ENCODE results near the gene FNIP2.

DNA sequence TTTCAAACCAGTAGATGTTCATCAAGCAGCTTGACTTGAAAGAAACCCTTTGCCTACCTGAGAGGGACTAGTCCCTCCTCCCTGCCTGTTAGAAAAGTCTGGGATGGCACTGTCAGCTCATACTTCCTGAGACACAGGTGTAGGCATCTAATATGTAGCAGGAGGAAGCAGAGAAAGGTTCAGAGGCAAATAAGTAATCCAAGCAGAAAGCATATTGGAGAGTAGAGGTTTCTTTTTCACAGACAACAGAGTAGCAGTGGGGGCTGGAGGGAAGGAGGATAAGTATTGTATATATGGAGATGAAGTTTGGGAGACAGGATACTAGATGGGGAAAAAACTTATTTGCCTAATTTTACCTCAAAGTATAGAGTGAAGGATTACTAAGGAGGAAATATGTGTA is 81.5 kb downstream of the FNIP2 start:
- TF ChIP-seq, protein P1, sequence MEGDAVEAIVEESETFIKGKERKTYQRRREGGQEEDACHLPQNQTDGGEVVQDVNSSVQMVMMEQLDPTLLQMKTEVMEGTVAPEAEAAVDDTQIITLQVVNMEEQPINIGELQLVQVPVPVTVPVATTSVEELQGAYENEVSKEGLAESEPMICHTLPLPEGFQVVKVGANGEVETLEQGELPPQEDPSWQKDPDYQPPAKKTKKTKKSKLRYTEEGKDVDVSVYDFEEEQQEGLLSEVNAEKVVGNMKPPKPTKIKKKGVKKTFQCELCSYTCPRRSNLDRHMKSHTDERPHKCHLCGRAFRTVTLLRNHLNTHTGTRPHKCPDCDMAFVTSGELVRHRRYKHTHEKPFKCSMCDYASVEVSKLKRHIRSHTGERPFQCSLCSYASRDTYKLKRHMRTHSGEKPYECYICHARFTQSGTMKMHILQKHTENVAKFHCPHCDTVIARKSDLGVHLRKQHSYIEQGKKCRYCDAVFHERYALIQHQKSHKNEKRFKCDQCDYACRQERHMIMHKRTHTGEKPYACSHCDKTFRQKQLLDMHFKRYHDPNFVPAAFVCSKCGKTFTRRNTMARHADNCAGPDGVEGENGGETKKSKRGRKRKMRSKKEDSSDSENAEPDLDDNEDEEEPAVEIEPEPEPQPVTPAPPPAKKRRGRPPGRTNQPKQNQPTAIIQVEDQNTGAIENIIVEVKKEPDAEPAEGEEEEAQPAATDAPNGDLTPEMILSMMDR (IDR thresholded peaks at IDR 0.05; ENCODE audit: low read depth, low read length, missing input control): no peak
- TF ChIP-seq TAF1 (conservative IDR thresholded peaks at IDR 0.05) (no peak), JUND (IDR thresholded peaks at IDR 0.05) (no peak), EGR1 (IDR thresholded peaks at IDR 0.05; ENCODE audit: low read depth in 2 of 2) (no peak), NR2F2 (IDR thresholded peaks at IDR 0.05) (no peak), HNF4A (conservative IDR thresholded peaks at IDR 0.05) (no peak), YY1 (IDR thresholded peaks at IDR 0.05) (no peak), HNF4G (IDR thresholded peaks at IDR 0.05) (no peak), FOXA1 (IDR thresholded peaks at IDR 0.05) (no peak), SP1 (IDR thresholded peaks at IDR 0.05) (no peak)
- TF ChIP-seq, protein P2, sequence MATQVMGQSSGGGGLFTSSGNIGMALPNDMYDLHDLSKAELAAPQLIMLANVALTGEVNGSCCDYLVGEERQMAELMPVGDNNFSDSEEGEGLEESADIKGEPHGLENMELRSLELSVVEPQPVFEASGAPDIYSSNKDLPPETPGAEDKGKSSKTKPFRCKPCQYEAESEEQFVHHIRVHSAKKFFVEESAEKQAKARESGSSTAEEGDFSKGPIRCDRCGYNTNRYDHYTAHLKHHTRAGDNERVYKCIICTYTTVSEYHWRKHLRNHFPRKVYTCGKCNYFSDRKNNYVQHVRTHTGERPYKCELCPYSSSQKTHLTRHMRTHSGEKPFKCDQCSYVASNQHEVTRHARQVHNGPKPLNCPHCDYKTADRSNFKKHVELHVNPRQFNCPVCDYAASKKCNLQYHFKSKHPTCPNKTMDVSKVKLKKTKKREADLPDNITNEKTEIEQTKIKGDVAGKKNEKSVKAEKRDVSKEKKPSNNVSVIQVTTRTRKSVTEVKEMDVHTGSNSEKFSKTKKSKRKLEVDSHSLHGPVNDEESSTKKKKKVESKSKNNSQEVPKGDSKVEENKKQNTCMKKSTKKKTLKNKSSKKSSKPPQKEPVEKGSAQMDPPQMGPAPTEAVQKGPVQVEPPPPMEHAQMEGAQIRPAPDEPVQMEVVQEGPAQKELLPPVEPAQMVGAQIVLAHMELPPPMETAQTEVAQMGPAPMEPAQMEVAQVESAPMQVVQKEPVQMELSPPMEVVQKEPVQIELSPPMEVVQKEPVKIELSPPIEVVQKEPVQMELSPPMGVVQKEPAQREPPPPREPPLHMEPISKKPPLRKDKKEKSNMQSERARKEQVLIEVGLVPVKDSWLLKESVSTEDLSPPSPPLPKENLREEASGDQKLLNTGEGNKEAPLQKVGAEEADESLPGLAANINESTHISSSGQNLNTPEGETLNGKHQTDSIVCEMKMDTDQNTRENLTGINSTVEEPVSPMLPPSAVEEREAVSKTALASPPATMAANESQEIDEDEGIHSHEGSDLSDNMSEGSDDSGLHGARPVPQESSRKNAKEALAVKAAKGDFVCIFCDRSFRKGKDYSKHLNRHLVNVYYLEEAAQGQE (IDR thresholded peaks at IDR 0.05): no peak
- TF ChIP-seq, protein P3, sequence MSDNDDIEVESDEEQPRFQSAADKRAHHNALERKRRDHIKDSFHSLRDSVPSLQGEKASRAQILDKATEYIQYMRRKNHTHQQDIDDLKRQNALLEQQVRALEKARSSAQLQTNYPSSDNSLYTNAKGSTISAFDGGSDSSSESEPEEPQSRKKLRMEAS (IDR thresholded peaks at IDR 0.05): no peak
- TF ChIP-seq, protein P4, sequence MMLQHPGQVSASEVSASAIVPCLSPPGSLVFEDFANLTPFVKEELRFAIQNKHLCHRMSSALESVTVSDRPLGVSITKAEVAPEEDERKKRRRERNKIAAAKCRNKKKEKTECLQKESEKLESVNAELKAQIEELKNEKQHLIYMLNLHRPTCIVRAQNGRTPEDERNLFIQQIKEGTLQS (IDR thresholded peaks at IDR 0.05): no peak

All from liver (tissue), 3 donors.